PC-3 (cell line): ENCODE data around the gene SNTG2. TPM values are rescaled to one million over a fixed set of nuclear protein-coding genes. Genes with fewer than 3 reads are reported as not detected.

Experiments used
- ATAC-seq: fragments of 200-7000 bp; cut with Tn5 transposase; 2 replicates; pipeline ENCODE4 v1.9.1; 2020; ENCODE audit warnings: mild to moderate bottlenecking, moderate library complexity
- BruUV-seq: library from RNA; stranded (reverse); fragments of 400-500 nt; replicated peaks from 2 replicates; lab custom pipeline; 2021; lab: Mats Ljungman, UMichigan
- CTCF ChIA-PET: fragments of 300-600 bp; sonication (Branson Sonifier 250); formaldehyde crosslinking; loops from one replicate; lab custom pipeline; 2022; ENCODE audit warnings: antibody characterized with exemption; lab: Charles Lee
- POLR2A ChIA-PET: fragments of 300-600 bp; sonication (Branson Sonifier 250); formaldehyde crosslinking; loops from one replicate; lab custom pipeline; 2022; ENCODE audit warnings: antibody characterized with exemption; ENCODE audit not compliant: unreplicated experiment; lab: Charles Lee
- DNase-seq: peaks from one replicate; pipeline ENCODE4 v3.0.0-alpha.2; 2015
- H2AFZ ChIP-seq: fragments of 300-600 bp; sonication (generic); 2 replicates; pipeline ENCODE4 v1.6.0; 2016; ENCODE audit warnings: antibody characterized with exemption, low read length
- H3F3A ChIP-seq: fragments of 300-600 bp; sonication (generic); one replicate; pipeline ENCODE4 v1.6.0; 2017; ENCODE audit warnings: antibody characterized with exemption, low read length, control low read depth, mild to moderate bottlenecking; ENCODE audit not compliant: unreplicated experiment
- H3K27ac ChIP-seq: fragments of 300-600 bp; sonication (generic); 2 replicates; pipeline ENCODE4 v1.5.1; 2016; ENCODE audit warnings: mild to moderate bottlenecking, low read length
- H3K27me3 ChIP-seq: fragments of 300-600 bp; sonication (generic); 2 replicates; pipeline ENCODE4 v1.6.1; 2016; ENCODE audit warnings: low read length, mixed read lengths
- H3K36me3 ChIP-seq: fragments of 300-600 bp; sonication (generic); 2 replicates; pipeline ENCODE4 v1.6.1; 2016; ENCODE audit warnings: low read depth, mixed run types, low read length, mixed read lengths
- H3K4me1 ChIP-seq: fragments of 300-600 bp; sonication (generic); 2 replicates; pipeline ENCODE4 v1.5.1; 2016; ENCODE audit warnings: low read length; ENCODE audit not compliant: insufficient read depth
- H3K4me2 ChIP-seq: fragments of 300-600 bp; sonication (generic); 2 replicates; pipeline ENCODE4 v1.6.0; 2016; ENCODE audit warnings: low read length
- H3K4me3 ChIP-seq: fragments of 300-600 bp; sonication (generic); 2 replicates; pipeline ENCODE4 v1.5.1; 2016; ENCODE audit warnings: mild to moderate bottlenecking, low read length, mixed read lengths
- H3K79me2 ChIP-seq: fragments of 300-600 bp; sonication (generic); 2 replicates; pipeline ENCODE4 v1.6.1; 2017; ENCODE audit warnings: low read length, mixed read lengths
- H3K9ac ChIP-seq: fragments of 300-600 bp; sonication (generic); 2 replicates; pipeline ENCODE4 v1.6.0; 2016; ENCODE audit warnings: mild to moderate bottlenecking, low read length
- H3K9me2 ChIP-seq: fragments of 300-600 bp; sonication (generic); replicated peaks from 2 replicates; pipeline ENCODE4 v1.6.1; 2016; ENCODE audit warnings: mixed run types, low read length, mixed read lengths
- H3K9me3 ChIP-seq: fragments of 300-600 bp; sonication (generic); 2 replicates; pipeline ENCODE4 v1.6.1; 2016; ENCODE audit warnings: low read length, mixed read lengths
- H4K20me1 ChIP-seq: fragments of 300-600 bp; sonication (generic); 2 replicates; pipeline ENCODE4 v1.6.1; 2016; ENCODE audit warnings: low read length, mixed read lengths
- EZH2 ChIP-seq: fragments of 300-600 bp; sonication (generic); IDR thresholded peaks from one replicate; pipeline ENCODE4 v1.6.1; 2017; ENCODE audit warnings: antibody characterized with exemption, mild to moderate bottlenecking, low read length; ENCODE audit not compliant: unreplicated experiment
- EZH2phosphoT487 ChIP-seq: fragments of 300-600 bp; sonication (generic); IDR thresholded peaks from 2 replicates; pipeline ENCODE4 v1.6.1; 2018; ENCODE audit warnings: mild to moderate bottlenecking, antibody characterized with exemption, low read length, borderline replicate concordance
- intact Hi-C: fragments of 100-400 bp; cut with micrococcal nuclease; formaldehyde crosslinking; loops from 2 replicates; pipeline ENCODE4 v1.9.0; 2023
- total RNA-seq: library from RNA; depleted of rRNA; stranded (reverse); fragments of >200 nt; gene quantifications from 2 replicates; pipeline ENCODE4 v1.2.3, GENCODE V29; 2014
- TF ChIP-seq, protein P1 (sequence below): fragments of 300-600 bp; sonication (generic); conservative IDR thresholded peaks from 2 replicates; pipeline ENCODE4 v1.5.1; 2017; ENCODE audit warnings: antibody characterized with exemption, low read depth, mild to moderate bottlenecking, low read length

Gene SNTG2
- total RNA-seq, 1 experiment from 2014 or later = not detected

DNA sequence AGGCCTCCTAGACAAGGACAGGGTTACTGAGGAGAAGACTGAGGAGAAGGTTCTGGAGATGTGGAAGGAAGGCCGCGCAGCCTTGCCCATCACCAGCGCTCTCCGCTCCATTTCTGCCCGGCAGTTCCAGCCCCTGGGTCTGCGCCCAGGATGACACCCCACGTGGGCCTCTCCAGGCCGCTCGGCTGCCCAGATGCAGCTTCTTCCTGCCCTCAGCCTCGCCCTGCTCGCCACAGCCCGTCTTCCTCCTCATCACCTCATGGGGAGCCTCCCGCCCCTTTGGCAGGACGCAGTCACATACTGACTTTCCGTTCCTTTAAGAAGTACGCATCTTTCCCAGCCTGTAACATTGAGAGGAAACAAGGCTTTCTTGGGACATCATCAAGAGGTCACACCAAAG is 37.1 kb downstream of the SNTG2 start:
- POLR2A ChIA-PET = no interaction called here
- DNase-seq (no peak), ATAC-seq (no peak)
- no peak overlapping the region for H3K4me3 ChIP-seq
- no peak overlapping the region for H2AFZ ChIP-seq
- H3K79me2 ChIP-seq = no peaks in the 10 kb centered on the region
- no peaks in the 10 kb centered on the region for H3K36me3 ChIP-seq
- CTCF ChIA-PET = no interaction called here
- no peak overlapping the region for H3K4me2 ChIP-seq
- H4K20me1 ChIP-seq = no peaks in the 10 kb centered on the region
- H3K4me1 ChIP-seq = no peaks in the 10 kb centered on the region
- H3K9ac ChIP-seq = no peak overlapping the region
- no peak overlapping the region for H3K27ac ChIP-seq
- H3K9me2 ChIP-seq = no peaks in the 10 kb centered on the region
- no peaks in the 10 kb centered on the region for H3K9me3 ChIP-seq
- peaks cover 70% of the 10 kb centered on the region for H3K27me3 ChIP-seq
- no TSS peak for BruUV-seq
- TF ChIP-seq EZH2phosphoT487 (no peak), EZH2 (no peak)
- TF ChIP-seq, protein P1, sequence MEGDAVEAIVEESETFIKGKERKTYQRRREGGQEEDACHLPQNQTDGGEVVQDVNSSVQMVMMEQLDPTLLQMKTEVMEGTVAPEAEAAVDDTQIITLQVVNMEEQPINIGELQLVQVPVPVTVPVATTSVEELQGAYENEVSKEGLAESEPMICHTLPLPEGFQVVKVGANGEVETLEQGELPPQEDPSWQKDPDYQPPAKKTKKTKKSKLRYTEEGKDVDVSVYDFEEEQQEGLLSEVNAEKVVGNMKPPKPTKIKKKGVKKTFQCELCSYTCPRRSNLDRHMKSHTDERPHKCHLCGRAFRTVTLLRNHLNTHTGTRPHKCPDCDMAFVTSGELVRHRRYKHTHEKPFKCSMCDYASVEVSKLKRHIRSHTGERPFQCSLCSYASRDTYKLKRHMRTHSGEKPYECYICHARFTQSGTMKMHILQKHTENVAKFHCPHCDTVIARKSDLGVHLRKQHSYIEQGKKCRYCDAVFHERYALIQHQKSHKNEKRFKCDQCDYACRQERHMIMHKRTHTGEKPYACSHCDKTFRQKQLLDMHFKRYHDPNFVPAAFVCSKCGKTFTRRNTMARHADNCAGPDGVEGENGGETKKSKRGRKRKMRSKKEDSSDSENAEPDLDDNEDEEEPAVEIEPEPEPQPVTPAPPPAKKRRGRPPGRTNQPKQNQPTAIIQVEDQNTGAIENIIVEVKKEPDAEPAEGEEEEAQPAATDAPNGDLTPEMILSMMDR = no peak
- intact Hi-C loops = no loop called here
- H3F3A ChIP-seq = no peaks in the 10 kb centered on the region

DNA sequence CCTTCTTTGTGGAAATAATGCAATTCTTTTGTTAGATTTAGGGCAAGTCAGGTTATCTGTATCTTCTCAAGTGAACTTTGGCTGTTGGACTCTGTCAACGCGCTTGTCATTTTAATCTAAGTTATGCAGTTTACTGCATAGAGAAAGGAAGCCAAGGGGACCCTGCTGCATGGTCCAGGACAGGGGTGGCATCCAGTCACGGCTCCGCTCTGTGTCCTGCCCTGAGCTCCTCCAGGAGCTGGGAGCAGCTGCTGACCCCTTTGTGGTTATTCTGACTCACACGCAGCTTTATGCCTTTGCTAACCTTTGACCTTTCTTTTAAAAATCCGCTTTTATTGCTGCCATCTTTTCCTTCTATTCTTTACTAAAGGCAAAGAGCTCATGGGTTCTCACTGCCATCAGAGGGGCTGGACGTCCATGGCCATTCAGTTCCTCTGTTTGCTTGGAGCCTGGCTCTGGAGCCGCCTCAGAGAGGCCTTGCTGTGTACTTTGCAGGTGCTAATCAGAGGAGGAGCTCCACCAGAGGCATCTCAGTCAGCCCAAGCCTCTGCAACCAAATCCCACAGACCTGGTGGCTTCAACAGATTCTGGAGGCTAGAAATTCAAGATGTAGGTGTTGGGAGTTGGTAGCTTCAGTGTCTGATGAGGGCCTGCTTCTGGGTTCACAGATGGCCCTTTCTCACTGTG is 39.3 kb downstream of the SNTG2 start:
- Histone ChIP-seq H3K36me3 (no peaks in the 10 kb centered on the region), H3K4me2 (no peak overlapping the region), H3K79me2 (no peaks in the 10 kb centered on the region), H3K27me3 (peaks cover 49% of the 10 kb centered on the region), H4K20me1 (no peaks in the 10 kb centered on the region), H3K9me3 (no peaks in the 10 kb centered on the region), H2AFZ (no peak overlapping the region), H3K9me2 (no peaks in the 10 kb centered on the region), H3K27ac (no peak overlapping the region), H3F3A (no peaks in the 10 kb centered on the region), H3K4me1 (no peaks in the 10 kb centered on the region), H3K9ac (no peak overlapping the region), H3K4me3 (no peak overlapping the region)
- DNase-seq (no peak), ATAC-seq (no peak)
- ChIA-PET CTCF (no interaction called here), POLR2A (no interaction called here)
- intact Hi-C loops = no loop called here
- no peak for TF ChIP-seq EZH2phosphoT487
- TF ChIP-seq, protein P1 = no peak
- TF ChIP-seq EZH2 = no peak
- no TSS peak for BruUV-seq

DNA sequence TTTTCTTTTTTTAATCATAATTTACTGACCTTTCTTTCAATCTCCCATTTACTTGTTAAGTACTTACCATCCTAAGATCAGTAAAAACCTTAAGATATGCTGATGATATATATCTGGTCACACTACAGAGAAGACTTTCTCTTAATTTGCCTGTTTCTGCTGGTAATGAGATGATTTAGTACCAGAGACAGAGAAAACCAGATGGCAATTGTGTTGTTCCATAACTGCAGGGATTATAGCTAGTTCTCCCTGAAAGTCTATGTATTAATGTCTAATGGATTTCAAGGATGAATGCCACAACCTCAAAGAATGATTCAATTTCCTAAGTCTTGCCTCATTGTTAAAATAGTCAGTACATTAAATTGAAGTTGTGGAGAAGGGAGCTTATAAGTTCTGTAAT is 40.3 kb downstream of the SNTG2 start:
- Histone ChIP-seq H3K4me2 (no peak overlapping the region), H3K9me2 (no peaks in the 10 kb centered on the region), H2AFZ (no peak overlapping the region), H3K4me1 (no peaks in the 10 kb centered on the region), H3K79me2 (no peaks in the 10 kb centered on the region), H3K36me3 (no peaks in the 10 kb centered on the region), H3K9ac (no peak overlapping the region), H3F3A (no peaks in the 10 kb centered on the region), H4K20me1 (no peaks in the 10 kb centered on the region), H3K9me3 (no peaks in the 10 kb centered on the region), H3K4me3 (no peak overlapping the region), H3K27ac (no peak overlapping the region), H3K27me3 (peaks cover 38% of the 10 kb centered on the region)
- CTCF ChIA-PET = no interaction called here
- intact Hi-C loops = no loop called here
- no peak for DNase-seq
- no TSS peak for BruUV-seq
- TF ChIP-seq, protein P1 = no peak
- no peak for TF ChIP-seq EZH2phosphoT487
- no peak for TF ChIP-seq EZH2
- ATAC-seq = no peak
- POLR2A ChIA-PET = no interaction called here
